M059J (cell line): ENCODE results near the gene HOXB6. TPM values are rescaled to one million over a fixed set of nuclear protein-coding genes. Genes with fewer than 3 reads are reported as not detected.

Experiments
- DNase-seq: peaks from one replicate; pipeline ENCODE4 v3.0.0-alpha.2; 2012; ENCODE audit warnings: low read depth
- total RNA-seq: library from RNA; depleted of rRNA; stranded (reverse); fragments of >200 nt; shearing (Covaris generic); gene quantifications from 2 replicates; pipeline ENCODE4 v1.2.3, GENCODE V29; 2014

Gene HOXB6
- total RNA-seq, 1 experiment from 2014 or later, result 9.4 TPM

- no peak for DNase-seq
Observed at GRCh38 chr17:48609759-48610281, 5.0 kb upstream of the HOXB6 start.

DNA sequence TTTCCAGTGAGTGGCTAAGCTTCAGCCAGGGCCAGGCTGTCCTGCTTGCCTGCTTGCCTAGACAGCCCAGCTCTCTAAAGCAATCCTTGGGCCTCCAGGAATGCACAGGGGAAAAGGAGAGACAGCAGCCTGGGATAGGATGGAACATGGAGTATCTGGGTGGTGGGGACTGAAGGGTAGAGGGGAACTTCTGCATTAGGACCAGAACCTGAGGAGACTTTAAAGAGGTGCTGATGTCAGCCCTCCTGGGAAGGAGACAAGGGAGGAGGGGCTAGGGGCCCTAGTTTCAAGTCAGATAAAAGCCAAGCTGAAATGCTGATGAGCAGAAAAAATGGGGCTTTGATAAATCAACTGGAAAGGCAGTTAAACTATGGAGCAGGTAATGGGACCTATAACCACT, 4.2 kb upstream of the HOXB6 start:
- DNase-seq, result no peak

GRCh38 chr17:48608494-48608834, 3.7 kb upstream of the HOXB6 start:
- DNase-seq, result no peak

GRCh38 chr17:48606892-48607614, 2.3 kb upstream of the HOXB6 start:
- DNase-seq, result no peak

- no peak for DNase-seq
Observed at GRCh38 chr17:48605991-48606891, 1.5 kb upstream of the HOXB6 start.

- DNase-seq, result no peak
Observed at GRCh38 chr17:48605409-48605919, 678 bp upstream of the HOXB6 start.

- no peak for DNase-seq
Observed at GRCh38 chr17:48603959-48604769, 622 bp downstream of the HOXB6 start.

DNA sequence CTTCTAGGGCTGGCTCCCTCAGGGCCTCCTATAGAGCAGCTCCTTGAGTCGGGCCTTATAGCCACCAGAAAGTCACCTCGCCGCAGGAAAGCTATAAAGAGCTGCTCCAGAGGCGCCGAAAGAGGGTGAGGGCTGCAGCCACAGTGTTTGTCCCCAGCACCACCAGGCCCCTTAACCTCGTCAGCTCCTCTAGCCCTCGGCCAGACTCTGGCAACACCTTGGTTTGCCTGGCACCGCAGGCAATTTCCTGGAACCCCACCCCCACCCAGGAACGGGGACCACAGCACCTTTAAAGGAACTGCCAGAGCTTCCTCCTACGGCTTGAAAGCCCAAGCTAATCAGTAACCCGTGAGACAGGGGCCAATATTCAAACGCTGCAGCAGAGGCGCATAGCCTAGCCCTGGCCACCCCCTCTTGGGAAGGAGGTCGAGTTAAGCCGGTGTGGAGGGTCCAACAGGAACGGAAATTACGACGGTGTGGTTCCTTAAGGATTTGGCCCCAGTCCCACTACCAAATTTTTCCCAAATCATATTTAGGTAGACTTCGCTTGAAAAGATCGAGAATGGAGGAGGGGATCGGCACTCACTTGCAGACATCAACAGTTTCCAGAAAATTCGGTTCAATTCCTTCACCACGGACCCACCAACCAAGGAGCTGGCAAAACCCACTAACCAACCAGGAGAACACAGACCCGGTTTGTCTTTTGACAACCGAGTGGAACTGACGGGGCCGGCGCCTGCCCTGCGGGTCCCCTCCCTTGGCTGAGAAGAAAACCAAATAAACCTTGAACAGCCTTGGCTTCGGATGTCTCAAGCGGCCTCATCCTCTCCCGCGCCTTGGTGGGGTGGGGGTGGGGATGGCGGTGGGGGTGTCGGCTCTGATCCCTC, 3.0 kb downstream of the HOXB6 start:
- DNase-seq, result no peak

DNA sequence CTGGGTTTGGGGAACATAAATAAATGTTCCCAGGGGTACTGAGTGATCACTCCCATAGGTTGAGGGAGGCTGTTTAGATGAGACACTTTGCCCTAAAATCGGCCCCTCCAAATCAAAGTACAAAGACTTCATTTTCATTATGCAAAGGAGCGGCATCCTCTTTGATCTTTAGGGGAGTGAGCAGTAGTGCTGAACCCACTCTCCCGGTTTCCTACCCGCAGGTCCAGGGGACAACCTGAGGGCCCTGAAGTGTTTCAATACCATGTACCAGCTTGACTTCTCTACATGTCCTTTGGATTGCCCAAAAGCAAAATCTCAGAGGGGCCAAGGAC, 3.6 kb downstream of the HOXB6 start:
- DNase-seq, result no peak

DNA sequence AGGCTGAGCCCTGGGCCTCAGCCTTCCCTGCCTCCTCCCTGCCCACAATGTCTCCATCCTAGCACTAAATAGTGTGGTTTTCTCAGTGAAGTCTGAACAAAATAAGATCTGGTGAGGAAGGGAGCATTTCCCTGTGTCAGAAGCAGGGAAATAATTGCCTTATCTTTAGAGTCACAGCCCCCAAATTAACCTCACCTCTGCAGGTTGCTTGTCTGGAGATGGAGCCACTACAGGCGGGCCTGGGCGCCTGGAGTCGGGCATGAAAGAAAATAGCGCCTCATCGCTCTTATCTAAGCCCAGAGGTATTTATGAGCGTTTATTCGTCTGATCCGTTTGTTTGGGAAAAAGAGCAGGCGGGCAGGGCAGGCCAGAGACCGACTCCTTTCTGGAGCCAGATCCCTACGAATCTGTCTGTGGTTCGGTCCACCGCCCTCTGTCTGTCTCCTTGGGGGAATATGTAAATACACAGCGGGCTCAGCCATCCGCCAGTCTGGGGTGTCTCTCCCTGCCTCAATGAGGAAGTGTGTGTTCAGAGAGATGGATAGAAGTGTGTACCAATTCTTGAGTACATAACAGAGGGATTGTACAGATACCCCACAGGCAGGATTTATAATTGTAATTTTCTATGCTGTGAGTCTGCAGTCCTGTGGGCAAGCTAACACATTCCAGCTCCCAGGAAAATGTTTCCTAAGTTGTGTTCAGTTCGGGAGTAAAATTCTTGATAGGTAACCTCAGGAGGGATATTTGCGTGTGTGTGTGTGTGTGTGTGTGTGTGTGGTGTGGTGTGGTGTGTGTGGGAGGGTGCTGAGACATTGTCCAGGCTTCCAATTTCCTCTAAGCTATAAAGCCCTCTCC, 4.3 kb downstream of the HOXB6 start:
- no peak for DNase-seq

- no peak for DNase-seq
Observed at GRCh38 chr17:48599354-48599753, 5.4 kb downstream of the HOXB6 start.

- DNase-seq, result no peak
Observed at GRCh38 chr17:48598736-48599135, 6.0 kb downstream of the HOXB6 start.

DNA sequence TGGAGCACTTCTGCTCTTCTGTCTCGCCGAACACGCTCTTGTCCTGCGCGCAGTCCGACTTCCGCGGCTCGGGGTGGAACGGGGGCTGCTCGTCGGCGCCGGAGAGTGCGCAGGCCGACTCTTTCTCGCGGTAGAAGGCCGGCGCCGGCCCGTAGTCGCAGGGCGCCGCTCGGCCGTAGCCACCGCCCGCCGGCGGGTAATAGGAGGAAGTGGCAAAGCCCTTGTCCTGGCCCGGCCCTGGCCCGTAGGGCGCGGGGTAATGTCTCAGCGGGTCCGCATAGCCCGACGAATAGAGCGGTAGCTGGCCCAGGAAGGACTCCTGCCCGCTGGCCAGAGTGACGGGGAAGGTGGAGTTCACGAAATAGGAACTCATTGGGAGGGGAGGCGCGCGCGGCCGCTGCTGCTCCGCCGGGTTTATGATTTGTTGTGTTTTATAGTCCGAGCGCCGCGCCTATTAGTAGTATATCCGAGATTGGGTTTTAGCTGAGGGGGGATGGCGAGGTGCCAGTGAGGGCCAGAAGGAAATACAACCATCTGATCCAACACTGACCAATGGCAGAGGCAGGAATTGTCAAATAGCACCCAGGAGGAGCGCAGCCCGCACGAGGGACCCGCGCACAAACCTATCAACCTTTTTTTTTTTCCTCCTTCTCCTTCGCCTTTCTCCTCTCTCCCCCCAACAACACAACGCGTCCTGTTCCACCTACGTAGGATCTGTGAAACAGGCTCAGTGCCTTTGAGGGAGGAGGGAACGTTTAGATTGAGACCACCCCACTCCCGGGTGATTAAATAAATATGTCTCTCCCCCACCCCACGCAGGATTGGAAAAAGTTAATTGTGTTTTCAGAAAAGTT, 6.8 kb downstream of the HOXB6 start:
- DNase-seq, result peak; percentile 66

DNA sequence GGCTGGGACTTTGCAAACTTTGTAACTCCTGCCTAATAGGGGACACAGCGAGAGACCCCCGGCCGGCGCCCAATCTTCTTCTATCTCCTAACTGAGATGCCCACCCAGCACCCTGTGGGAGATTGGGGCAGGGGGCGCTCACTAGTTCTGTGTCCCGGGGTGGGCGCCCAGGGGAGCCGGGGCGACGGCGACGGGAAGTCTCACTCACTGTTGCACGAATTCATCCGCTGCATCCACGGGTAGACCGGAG, 7.3 kb downstream of the HOXB6 start:
- no peak for DNase-seq

DNA sequence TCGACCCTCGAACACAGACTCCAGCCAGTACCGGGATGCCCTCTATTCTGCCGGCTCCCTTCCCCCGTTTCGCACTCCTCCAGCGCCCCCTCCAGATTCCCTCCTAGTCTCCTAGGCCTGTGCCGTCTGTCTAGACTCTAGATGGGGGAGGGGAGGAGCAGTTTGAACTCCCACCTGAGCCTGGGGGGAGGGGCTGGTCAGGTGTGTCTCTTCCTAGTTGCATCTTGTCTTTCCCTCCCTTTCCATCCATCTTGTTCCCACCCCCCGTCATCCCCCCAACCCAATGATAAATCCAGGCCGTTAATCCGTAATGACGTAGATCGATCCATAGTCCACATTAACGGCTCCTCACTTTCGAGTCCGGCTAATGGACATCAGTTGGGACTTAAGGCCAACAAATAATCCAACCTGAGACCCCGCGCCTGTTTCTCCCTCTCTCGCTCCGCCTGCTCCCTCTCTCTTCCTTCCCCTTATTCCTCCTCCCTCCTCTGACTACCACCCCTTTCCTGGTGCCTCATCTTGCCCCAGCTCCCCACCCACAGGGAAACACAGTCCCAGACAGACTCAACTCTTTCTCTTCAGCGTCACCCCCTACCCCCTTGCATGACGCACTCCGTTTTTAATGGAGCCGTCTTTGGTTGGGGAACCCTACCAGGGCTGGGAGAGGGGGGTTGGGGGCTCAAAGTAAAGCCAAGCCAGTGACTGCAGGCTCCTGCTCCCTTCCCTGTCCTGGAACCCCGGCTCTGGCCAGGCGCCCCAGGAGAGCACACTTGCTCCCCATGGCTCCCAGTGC, 7.9 kb downstream of the HOXB6 start:
- DNase-seq, result no peak

- DNase-seq, result no peak
Observed at GRCh38 chr17:48596000-48596734, 8.6 kb downstream of the HOXB6 start.

DNA sequence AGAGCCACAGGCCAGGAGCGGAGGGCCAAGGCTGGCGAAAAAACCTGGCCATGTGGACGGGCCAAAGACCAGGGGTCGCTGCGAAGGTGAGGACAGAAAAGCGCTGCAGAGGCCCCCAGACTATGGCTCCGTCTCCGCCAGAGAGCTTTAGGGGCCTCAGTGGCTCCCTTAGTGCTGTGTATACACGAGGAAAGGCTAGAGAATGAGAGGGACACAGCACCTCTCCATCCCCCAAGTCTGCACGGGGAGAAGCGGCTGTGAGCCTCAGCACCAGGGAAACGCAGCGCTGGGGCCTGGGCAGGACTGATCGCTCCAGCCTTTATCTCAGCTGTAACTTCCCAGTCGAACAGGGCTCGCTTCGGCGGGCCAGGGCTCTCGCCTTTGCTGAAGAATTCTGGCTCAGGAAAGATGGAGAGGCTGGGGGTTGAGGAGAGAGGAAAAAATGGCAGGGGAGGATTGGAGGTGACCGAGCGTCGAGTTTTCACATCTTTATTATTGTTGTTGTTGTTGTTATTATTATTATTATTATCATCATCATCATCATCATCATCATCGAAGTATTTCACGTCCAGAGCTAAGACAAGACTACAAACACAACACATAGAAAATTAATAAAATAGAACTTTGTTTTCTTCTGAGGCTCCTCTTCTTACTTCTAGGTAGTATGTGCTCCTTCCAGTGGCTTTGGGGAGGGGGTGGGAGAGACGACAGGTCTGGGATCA, 9.3 kb downstream of the HOXB6 start:
- no peak for DNase-seq
